ENCODE measurements around the gene NXN.

- TF ChIP-seq POLR2A (IDR thresholded peaks at IDR 0.05; ENCODE audit: low read depth, low read length) (no peak), POLR2AphosphoS5 (IDR thresholded peaks at IDR 0.05; ENCODE audit: low read depth, low read length) (no peak)
Observed at GRCh38 chr17:759964-760363, 219.6 kb downstream of the NXN start.
